CD4-positive, alpha-beta T cell treated with Interleukin-17A for 1 hour (primary cell): Measurements from ENCODE around the gene DOCK1.

Source experiments
- DNase-seq: peaks from one replicate; pipeline ENCODE4 v3.0.0-alpha.2; 2020

Gene DOCK1

GRCh38 chr10:126956712-126957108 lies 51.5 kb downstream of the DOCK1 start:
- DNase-seq, result no peak

GRCh38 chr10:126957111-126957510 lies 51.9 kb downstream of the DOCK1 start:
- no peak for DNase-seq

- DNase-seq, result no peak
Measured at GRCh38 chr10:126959431-126959830, 54.2 kb downstream of the DOCK1 start.

GRCh38 chr10:126959906-126960685 lies 54.9 kb downstream of the DOCK1 start:
- DNase-seq, result no peak

GRCh38 chr10:126963354-126963753 lies 58.1 kb downstream of the DOCK1 start:
- no peak for DNase-seq

GRCh38 chr10:126964190-126964589 lies 59.0 kb downstream of the DOCK1 start:
- no peak for DNase-seq

- DNase-seq, result no peak
Measured at GRCh38 chr10:126966938-126967337, 61.7 kb downstream of the DOCK1 start.

- DNase-seq, result no peak
Measured at GRCh38 chr10:126969310-126969709, 64.1 kb downstream of the DOCK1 start.

GRCh38 chr10:126972635-126973414 lies 67.6 kb downstream of the DOCK1 start:
- DNase-seq, result no peak

- DNase-seq, result no peak
Measured at GRCh38 chr10:126975221-126975620, 70.0 kb downstream of the DOCK1 start.

- DNase-seq, result no peak
Measured at GRCh38 chr10:126977216-126977615, 72.0 kb downstream of the DOCK1 start.

- no peak for DNase-seq
Measured at GRCh38 chr10:126979311-126979710, 74.1 kb downstream of the DOCK1 start.

GRCh38 chr10:126993208-126993607 lies 88.0 kb downstream of the DOCK1 start:
- no peak for DNase-seq

- DNase-seq, result no peak
Measured at GRCh38 chr10:126997801-126998590, 92.8 kb downstream of the DOCK1 start.

- DNase-seq, result no peak
Measured at GRCh38 chr10:127000598-127000997, 95.4 kb downstream of the DOCK1 start.

GRCh38 chr10:127003032-127003685 lies 97.9 kb downstream of the DOCK1 start:
- no peak for DNase-seq

- no peak for DNase-seq
Measured at GRCh38 chr10:127006453-127006852, 101.2 kb downstream of the DOCK1 start.

- DNase-seq, result no peak
Measured at GRCh38 chr10:127009366-127009765, 104.1 kb downstream of the DOCK1 start.

- no peak for DNase-seq
Measured at GRCh38 chr10:127011174-127011573, 105.9 kb downstream of the DOCK1 start.

GRCh38 chr10:127012071-127012768 lies 107.0 kb downstream of the DOCK1 start:
- no peak for DNase-seq

GRCh38 chr10:127012769-127013152 lies 107.5 kb downstream of the DOCK1 start:
- no peak for DNase-seq

- DNase-seq, result no peak
Measured at GRCh38 chr10:127013211-127013656, 108.0 kb downstream of the DOCK1 start.
